ENCODE measurements around the gene METTL24.

METTL24 gene

DNA sequence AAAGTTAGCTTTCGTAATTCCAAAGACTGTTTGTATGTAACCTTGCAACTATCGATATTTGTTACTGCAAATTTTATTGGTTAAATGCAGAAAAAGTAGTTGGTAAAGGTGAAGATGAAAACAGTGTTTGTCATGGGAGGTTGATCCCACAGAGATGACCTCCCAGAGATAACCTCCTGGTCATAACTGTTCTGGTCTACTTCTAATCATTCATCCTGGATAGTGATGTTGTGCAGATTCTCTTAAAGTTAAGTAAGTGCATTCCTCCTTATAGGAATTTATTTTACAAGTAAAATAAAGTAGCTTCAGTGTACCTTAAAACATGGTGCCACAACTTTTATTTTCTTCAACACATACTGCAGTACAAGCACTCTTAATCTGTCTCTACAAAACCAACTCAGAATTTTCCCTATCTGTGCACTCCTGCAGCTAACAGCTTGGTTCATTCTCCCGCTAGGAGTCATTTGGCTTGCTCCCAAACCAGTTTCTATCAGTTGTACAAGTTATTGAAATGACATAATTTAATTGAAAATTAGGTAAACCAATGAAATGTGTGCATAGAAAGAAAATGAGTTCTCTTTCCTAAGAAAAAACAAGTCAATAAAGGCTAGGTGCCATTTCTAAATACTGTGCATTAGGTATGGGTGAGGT is 19.2 kb downstream of the METTL24 start:
- no peak overlapping the region for H3K4me3 Mint-ChIP-seq
- peaks cover 50% of the 10 kb centered on the region for H3K4me1 Mint-ChIP-seq
- H3K27me3 Mint-ChIP-seq (ENCODE audit: low read depth, poor library complexity) = no peaks in the 10 kb centered on the region
- H3K9me3 Mint-ChIP-seq = no peaks in the 10 kb centered on the region
- H3K36me3 Mint-ChIP-seq (ENCODE audit: low read depth) = no peaks in the 10 kb centered on the region
- no peak overlapping the region for H3K27ac Mint-ChIP-seq
- TF ChIP-seq, protein P1, sequence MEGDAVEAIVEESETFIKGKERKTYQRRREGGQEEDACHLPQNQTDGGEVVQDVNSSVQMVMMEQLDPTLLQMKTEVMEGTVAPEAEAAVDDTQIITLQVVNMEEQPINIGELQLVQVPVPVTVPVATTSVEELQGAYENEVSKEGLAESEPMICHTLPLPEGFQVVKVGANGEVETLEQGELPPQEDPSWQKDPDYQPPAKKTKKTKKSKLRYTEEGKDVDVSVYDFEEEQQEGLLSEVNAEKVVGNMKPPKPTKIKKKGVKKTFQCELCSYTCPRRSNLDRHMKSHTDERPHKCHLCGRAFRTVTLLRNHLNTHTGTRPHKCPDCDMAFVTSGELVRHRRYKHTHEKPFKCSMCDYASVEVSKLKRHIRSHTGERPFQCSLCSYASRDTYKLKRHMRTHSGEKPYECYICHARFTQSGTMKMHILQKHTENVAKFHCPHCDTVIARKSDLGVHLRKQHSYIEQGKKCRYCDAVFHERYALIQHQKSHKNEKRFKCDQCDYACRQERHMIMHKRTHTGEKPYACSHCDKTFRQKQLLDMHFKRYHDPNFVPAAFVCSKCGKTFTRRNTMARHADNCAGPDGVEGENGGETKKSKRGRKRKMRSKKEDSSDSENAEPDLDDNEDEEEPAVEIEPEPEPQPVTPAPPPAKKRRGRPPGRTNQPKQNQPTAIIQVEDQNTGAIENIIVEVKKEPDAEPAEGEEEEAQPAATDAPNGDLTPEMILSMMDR (IDR thresholded peaks at IDR 0.05) = no peak
- no peak for DNase-seq

DNA sequence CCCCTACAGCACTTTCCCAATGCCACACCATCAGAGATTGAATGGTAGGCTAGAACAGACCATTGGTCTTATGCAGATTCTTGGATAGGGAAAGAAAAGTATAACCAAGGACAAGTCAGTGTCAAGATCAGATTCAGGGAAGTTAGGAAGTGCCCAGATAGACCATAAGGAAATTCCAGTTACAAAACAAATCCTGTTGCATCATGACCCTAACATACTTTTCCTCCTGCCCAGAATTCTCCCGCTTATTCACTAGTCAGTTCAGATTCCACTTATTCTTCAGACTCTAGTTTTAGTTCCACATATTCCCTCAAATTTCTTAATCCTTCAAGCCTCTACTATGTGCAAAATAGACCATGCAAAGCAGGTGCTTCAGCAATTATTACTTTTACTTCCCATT is 20.7 kb downstream of the METTL24 start:
- TF ChIP-seq, protein P1 (IDR thresholded peaks at IDR 0.05) = no peak
- no peak overlapping the region for H3K4me3 Mint-ChIP-seq

DNA sequence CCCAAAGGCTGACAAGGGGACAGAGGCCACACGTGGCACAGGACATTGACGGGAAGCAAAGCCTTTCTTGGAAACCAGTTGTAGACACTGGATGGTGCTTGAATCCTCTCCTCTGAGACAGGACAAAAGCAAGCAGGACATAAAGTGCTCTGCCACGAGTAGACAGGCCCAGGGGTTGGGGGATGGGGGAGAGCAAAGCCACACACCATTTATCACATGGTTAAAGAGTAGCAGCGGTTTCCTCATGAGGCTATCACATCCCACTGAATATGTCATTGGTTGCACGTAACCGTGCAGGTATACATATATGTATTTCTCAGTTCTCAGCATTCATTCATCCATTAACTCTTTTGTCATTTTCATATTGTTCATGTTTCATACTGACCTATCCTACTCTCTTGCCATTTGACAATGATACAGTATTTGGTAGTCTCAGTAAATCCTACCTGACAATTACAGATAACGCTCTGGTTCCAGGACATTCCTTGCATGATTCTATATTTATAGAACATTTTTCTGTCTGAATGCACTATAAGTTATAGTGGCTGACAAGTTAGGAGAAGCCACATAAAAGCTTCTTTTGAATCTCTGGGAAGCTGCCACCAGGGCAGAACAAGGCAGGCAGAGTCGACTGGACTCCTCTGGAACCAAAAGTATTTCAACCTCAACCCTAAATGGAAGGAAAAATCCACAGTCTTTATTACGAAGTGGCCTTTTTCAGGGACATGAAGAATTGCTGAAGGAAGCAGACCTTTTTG is 23.5 kb downstream of the METTL24 start:
- DNase-seq = no peak
- Mint-ChIP-seq H3K27me3 (ENCODE audit: low read depth, poor library complexity) (no peaks in the 10 kb centered on the region), H3K9me3 (no peaks in the 10 kb centered on the region), H3K4me1 (peaks cover 52% of the 10 kb centered on the region), H3K36me3 (ENCODE audit: low read depth) (no peaks in the 10 kb centered on the region), H3K27ac (peak overlapping the region; percentile 49), H3K4me3 (no peak overlapping the region)
- TF ChIP-seq, protein P1 (IDR thresholded peaks at IDR 0.05) = no peak

More for the DNA sequence above, 20.7 kb downstream of the METTL24 start:
- H3K9me3 Mint-ChIP-seq = no peaks in the 10 kb centered on the region
- no peak for DNase-seq
- peaks cover 49% of the 10 kb centered on the region for H3K4me1 Mint-ChIP-seq
- no peaks in the 10 kb centered on the region for H3K36me3 Mint-ChIP-seq (ENCODE audit: low read depth)
- no peaks in the 10 kb centered on the region for H3K27me3 Mint-ChIP-seq (ENCODE audit: low read depth, poor library complexity)
- H3K27ac Mint-ChIP-seq = no peak overlapping the region

DNA sequence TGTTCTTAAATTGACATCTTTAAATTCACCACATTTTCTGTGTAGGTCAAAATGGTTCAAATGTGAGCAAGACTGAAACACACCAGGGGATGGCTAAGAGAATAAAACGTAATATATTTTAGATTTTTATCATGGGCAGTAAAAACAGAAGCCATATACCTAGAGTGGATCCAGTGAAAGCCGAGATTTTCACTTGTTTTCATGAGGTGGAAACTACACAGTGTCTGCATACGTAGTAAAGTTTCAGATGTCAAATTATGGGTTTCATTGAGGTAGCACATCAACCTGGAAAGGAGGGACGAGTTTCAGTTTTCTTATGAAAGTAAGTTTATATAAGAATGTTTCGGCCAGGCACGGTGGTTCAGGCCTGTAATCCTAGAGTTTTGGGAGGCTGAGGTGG is 25.9 kb downstream of the METTL24 start:
- H3K36me3 Mint-ChIP-seq (ENCODE audit: low read depth) = no peaks in the 10 kb centered on the region
- TF ChIP-seq, protein P1 (IDR thresholded peaks at IDR 0.05) = no peak
- no peak for DNase-seq
- no peaks in the 10 kb centered on the region for H3K27me3 Mint-ChIP-seq (ENCODE audit: low read depth, poor library complexity)
- no peaks in the 10 kb centered on the region for H3K9me3 Mint-ChIP-seq
- H3K27ac Mint-ChIP-seq = peak overlapping the region; percentile 95
- H3K4me3 Mint-ChIP-seq = peak overlapping the region; percentile 54
- peaks cover 75% of the 10 kb centered on the region for H3K4me1 Mint-ChIP-seq

DNA sequence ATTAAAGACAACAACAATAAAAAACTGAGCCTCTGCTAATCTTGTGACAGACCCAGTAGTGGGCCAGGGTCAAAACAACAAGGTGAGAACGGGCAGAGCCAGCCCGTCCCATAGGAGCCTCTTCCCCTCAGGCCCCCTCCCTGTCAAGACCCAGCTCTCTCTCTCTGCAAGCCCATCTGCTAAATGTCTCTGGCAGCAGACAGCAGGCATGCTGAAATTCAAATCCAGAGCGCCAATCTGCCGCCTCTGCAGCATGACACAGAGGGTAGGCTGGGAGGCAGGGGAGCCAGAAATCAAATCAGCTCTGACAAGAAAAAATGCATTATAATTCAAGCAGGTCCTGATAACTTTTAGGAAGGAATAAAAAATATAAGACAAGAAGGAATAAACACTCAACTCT is 26.3 kb downstream of the METTL24 start:
- peaks cover 79% of the 10 kb centered on the region for H3K4me1 Mint-ChIP-seq
- TF ChIP-seq, protein P1 (IDR thresholded peaks at IDR 0.05) = no peak
- no peaks in the 10 kb centered on the region for H3K9me3 Mint-ChIP-seq
- H3K27me3 Mint-ChIP-seq (ENCODE audit: low read depth, poor library complexity) = no peaks in the 10 kb centered on the region
- H3K27ac Mint-ChIP-seq = peak overlapping the region; percentile 95
- peak overlapping the region; percentile 54 for H3K4me3 Mint-ChIP-seq
- no peaks in the 10 kb centered on the region for H3K36me3 Mint-ChIP-seq (ENCODE audit: low read depth)
- peak; percentile 30 for DNase-seq
